Coronary artery (tissue), 2 donors: ENCODE results near the gene TMEM37.

Experiments used
- DNase-seq: peaks from one replicate; pipeline ENCODE4 v3.0.0-alpha.2; 2017; ENCODE audit warnings: low spot score
- H3K27ac ChIP-seq, 2 donors: fragments of 200-600 bp; sonication (generic); one replicate each; pipeline ENCODE4 v1.5.1; 2016 to 2019
- H3K4me3 ChIP-seq: fragments of 200-600 bp; sonication (generic); 2 replicates; pipeline ENCODE4 v1.5.1; 2016; ENCODE audit warnings: mild to moderate bottlenecking, moderate library complexity
- CTCF ChIP-seq: fragments of 200-600 bp; sonication (generic); IDR thresholded peaks from one replicate; pipeline ENCODE4 v1.5.1; 2019; ENCODE audit warnings: antibody characterized with exemption

The TMEM37 gene

GRCh38 chr2:119408221-119408619, 23.4 kb upstream of the TMEM37 start:
- no peak for TF ChIP-seq CTCF
- H3K27ac ChIP-seq, result no peak overlapping the region
- DNase-seq, result no peak

GRCh38 chr2:119409506-119409905, 22.1 kb upstream of the TMEM37 start:
- DNase-seq, result no peak
- no peak overlapping the region for H3K4me3 ChIP-seq
- no peak overlapping the region for H3K27ac ChIP-seq
- no peak for TF ChIP-seq CTCF

More at GRCh38 chr2:119408221-119408619, 23.4 kb upstream of the TMEM37 start:
- no peak overlapping the region for H3K4me3 ChIP-seq

GRCh38 chr2:119414894-119415293, 16.8 kb upstream of the TMEM37 start:
- no peak for TF ChIP-seq CTCF
- Histone ChIP-seq H3K27ac (no peak overlapping the region), H3K4me3 (no peak overlapping the region)
- DNase-seq, result no peak

GRCh38 chr2:119415630-119416029, 16.0 kb upstream of the TMEM37 start:
- TF ChIP-seq CTCF, result no peak
- Histone ChIP-seq H3K27ac (no peak overlapping the region), H3K4me3 (no peak overlapping the region)
- DNase-seq, result no peak

- DNase-seq, result no peak
- no peak overlapping the region for H3K27ac ChIP-seq
- no peak overlapping the region for H3K4me3 ChIP-seq
- TF ChIP-seq CTCF, result no peak
Observed at GRCh38 chr2:119416299-119416923, 15.2 kb upstream of the TMEM37 start.

GRCh38 chr2:119417908-119418307, 13.7 kb upstream of the TMEM37 start:
- Histone ChIP-seq H3K27ac (no peak overlapping the region), H3K4me3 (no peak overlapping the region)
- no peak for DNase-seq
- no peak for TF ChIP-seq CTCF

GRCh38 chr2:119419065-119419464, 12.6 kb upstream of the TMEM37 start:
- TF ChIP-seq CTCF, result no peak
- Histone ChIP-seq H3K27ac (no peak overlapping the region), H3K4me3 (no peak overlapping the region)
- no peak for DNase-seq
